HG03025 (cell line): ENCODE data around the gene CPT1B.
"Not testable (repeated sequence)": the region's sequence is repeated elsewhere in the genome, so short reads cannot be mapped to it uniquely, and the experiment has no call there.

Experiments
- ATAC-seq: cut with Tn5 transposase; IDR thresholded peaks from one replicate; pipeline ENCODE4 v1.9.1; 2021; ENCODE audit warnings: mild to moderate bottlenecking, moderate library complexity; ENCODE audit not compliant: unreplicated experiment, low FRiP score

CPT1B gene

DNA sequence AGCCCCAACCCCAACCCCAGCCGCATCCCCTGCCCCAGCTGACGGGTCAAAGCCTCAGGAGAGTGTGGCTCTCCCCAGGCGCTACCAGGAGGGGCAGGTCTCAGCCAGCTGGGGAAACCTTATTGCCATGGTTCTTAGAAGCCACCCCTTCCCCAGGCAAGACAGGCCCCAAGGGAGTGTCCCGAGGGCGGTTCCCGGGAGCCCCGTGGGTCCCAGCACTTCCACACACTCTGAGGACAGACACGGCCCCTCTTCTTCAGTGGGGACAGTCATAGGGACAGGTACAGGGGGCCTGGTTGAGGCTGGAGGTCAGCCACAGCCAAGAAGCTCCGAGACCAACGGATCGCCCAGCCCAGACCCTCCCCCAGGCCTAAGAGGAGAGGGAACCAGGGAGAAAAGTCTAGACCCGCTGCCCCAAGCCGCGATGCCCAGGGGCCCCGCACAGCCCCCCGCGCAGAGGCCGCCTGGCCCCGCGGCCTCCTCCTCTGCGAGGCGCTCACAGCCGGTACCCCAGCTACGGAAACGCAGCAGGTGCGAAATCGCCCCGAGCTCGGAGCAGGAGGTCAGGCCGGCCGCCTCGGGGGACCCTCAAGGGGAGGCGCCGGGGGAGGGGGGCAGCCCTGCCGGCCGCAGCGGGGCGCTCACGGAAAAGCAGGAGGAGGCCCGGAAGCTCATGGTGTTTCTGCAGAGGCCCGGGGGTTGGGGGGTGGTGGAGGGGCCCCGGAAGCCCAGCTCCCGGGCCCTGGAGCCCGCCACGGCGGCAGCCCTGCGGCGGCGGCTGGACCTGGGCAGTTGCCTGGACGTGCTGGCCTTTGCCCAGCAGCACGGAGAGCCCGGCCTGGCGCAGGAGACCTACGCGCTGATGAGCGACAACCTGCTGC lies 29.9 kb downstream of the CPT1B start:
- ATAC-seq = no peak

DNA sequence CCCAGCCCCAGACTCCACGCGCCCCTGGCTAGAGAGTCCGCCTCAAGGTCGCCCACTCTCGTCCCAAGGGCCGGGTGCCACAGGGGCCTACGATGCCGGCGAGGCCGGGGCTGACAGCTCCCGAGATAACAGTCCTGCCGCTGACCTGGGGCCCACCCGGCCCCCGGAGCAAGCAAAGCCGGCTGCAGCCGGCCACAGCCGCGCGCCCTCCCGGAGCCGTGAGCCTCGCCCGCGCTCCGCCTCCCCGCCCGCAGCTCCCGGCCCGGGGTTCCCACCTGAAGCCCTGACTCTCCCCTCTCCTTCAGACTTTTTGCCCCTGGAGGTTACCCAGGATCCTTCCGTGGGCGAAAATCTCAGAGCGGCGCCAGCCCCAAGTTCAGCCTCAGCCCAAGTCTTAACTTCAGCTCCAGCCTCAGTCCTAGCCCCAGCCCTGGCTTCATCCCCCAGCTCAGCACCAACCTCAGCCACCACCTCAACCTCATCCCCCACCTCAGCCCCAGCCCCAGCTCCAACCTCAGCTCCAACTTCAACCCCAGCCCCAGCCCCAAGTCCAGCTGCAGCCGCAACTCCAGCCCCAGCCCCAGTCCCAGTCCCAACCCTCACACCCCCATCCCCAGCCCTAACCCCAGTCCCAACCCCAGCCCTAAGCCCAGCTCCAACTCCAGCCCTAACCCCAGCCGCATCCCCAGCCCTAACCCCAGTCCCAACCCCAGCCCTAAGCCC lies 30.8 kb downstream of the CPT1B start:
- ATAC-seq = no peak

DNA sequence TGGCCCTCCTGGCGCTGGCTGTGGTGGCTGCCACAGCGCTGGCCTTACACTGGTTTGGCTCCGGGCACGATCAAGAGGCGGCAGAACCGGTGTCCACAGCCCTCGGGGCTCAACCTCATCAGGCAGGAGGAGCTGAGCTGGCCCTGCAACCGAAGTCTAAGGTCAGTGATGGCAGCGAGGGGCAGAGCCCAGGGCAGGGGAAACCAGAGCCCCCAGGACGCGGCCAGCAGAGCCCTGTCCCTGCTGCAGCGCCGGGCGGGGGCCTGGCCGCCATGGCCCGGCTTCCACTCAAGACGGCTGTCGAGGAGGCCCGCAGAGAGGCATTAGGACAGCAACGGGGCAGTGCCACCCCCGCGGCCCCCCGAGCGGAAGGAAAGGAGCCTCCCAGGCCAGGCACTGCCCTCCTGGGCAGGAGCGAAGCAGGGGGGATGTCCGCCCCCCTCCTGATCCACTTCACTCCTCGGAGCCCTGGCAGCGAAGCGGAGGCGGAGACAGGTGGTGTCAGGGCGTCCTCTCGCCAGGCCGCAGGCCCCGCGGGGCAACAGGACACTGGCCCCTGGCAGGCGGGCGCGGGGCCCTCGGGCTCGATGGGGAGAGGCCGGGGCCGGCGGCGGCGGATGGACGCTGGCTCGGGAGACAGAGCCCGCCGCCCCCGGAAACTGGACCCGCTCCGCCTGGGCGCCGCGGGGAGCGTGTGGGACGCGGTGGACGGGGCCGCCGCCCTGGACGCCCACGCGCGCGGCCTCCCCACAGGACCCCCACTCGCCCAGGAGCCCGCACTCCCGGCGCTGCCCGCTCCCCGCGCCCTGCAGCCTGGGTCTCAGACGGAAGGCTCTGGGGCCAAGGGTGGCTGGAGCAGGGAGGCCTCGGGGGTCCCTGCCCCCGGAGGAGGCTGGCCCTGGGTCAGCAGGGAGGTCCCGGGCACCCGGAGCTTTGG lies 31.6 kb downstream of the CPT1B start:
- no peak for ATAC-seq

DNA sequence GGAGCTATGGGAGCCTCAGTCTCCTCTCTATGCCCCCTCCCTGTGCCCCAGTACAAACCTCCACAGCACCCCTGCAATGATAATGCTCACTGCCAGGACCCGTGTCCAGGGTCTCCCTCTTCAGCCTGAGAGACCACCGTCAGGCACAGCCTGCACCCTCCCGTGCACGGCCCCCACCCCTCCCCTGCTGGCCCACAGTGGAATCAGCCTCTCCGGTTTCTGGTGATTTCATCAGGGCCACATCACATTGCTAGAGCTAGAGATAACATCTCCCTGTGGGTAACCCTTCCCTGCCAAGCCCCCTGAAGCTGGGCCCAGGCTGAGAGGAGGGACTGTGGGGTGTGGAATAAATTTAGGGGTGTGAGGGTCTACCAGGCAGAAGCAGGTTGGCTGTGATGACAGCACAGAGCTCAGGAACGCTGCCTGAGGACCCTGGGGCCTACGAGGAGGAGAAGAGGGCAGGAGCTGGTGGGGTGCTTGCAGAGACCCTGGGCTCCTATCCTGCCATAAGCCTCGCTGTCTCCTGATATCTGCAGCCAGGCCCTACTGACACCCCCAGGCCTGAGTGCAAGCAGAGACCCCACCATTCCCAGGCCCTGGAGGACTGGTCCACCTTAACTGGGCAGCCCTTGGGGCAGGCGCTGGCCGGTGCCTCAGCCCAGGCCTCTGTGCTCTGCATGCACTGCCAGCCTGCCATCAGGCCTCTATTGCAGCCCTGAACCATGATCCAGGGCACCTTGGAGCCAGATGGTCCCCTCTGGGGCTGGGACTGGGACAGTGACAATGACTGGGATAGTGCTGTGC lies 32.5 kb downstream of the CPT1B start, which contains the start of gene KLHDC7B:
Gene KLHDC7B (plus strand): TSS at position 378 of the 804 bp plus-strand sequence. CDS start 345 bp downstream, at position 723.
- ATAC-seq = no peak

DNA sequence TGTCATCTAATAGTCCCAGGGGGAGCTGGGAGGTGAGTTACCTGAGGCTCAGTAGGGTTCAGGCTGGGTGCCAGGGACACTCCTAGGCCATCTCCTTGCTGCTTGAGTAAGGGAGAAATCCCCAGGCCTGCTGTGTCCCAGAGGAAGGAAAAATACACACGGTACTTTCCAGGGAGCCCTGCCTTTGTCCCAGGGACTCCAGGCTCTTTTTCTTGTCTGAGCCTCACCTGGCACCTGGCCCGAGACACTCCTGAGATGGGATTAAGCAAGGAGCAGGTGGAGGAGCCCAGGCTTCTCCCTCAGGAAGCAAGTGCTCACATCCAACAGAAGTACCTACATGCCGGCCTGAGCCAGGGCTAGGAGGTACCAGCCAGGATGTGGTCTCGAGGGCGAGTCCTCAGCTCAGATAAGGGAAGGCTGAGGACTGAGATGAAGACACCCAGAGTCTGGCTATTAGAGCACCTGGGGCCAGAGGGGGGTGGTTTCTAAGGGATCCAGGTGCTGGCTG lies 33.4 kb downstream of the CPT1B start:
- ATAC-seq = no peak

DNA sequence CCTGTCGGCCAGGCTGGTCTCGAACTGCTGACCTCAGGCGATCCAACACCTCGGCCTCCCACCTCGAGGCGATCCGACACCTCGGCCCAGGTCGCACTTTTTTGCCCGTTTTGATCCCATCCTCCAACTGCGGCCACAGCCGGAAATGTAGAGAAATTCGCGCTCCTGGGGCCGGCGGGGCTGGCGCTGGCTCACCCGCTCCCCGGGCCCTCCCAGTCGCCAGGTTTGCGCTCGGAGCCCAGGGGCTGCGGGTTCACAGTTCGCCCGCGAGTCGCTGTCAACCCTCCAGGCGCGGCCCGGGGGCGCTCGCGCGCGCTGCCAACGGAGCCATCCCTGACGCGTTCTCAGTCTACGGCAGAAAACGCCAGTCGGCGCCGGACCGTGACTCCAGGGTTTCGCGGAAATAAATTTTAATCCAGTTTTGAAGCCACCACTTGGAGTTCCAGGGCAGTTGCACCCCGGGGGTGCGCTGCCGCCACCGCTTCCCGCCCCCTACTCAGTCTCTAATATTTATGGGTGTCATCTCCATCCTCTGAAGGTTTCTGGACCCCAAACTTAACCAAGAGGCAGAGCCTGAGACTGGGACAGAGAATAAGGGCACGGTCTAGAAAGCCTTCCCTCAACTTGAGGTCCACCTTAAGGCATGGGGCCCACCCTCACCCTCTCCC lies 34.0 kb downstream of the CPT1B start:
- ATAC-seq = no peak

DNA sequence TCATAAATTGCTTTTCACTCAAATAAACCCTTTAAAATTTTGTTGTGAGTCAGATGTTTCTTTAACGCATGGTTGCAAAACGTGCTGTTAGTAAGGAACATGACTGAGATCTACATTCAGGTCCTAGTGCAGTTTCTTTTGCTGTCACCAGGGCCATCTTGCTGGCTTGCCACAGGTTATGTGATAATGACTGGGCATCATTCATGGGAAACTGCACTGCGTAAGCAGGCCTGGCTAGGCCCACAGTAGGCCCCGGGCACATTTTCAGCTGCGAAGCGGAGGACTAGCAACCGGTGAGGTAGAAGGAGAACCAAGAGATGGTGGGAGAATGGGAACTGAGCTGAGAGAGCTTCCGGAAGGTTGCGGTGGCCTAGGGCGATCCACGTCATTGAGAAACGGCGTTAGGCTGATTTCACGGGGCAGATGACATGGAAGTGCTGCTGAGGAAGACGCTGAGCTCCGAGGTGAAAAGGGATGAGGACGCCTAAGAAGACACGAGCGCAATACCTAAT lies 35.8 kb downstream of the CPT1B start:
- no peak for ATAC-seq

DNA sequence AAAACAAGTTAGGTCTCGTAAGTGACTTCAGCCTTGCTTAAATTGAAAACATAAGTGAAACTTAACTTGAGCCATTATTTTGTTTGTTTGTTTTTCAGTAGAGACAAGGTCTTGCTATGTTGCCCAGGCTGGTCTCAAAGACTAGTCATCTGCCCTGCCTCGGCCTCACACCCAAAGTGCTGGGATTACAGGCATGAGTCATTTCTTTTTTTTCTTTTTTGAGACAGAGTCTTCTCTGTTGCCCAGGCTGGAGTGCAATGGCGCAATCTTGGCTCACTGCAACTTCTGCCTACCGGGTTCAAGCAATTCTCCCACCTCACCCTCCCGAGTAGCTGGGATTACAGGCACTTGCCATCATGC lies 36.6 kb downstream of the CPT1B start:
- not testable (repeated sequence) for ATAC-seq

DNA sequence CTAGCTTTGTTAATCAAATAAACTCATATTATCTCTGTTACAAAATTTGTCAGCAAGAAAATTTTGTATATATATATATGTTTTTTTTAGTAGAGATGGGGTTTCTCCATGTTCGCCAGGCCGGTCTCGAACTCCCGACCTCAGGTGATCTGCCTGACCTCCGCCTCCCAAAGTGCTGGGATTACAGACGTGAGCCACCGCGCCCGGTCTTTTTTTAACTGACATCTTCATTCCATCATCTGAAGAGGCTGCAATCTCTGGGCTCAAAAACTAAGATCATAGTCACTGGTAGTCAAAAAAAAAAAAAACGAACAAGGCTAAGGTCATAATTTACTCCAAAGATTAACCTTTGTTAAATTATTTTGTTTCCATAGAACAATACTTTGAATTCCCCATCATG lies 37.8 kb downstream of the CPT1B start:
- no peak for ATAC-seq

DNA sequence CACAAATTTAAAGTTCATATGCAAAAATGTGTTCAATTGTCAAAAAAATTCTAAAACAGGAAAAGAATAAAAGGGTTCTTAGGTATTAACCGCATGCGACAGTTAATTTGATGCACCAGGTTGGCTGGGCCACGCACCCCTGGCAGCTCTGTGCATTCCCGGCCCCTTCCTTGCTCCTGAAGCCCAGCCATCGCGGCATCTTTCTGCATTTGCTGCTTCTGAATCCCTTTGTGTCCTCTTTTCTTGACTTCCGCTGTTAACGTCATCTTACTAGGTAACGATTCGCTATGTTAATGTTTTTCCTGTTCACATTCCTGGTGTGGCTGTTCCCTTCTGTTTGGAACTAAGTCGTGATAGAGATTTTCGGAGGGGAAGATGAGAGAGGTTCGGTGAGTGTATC lies 40.5 kb downstream of the CPT1B start:
- no peak for ATAC-seq

DNA sequence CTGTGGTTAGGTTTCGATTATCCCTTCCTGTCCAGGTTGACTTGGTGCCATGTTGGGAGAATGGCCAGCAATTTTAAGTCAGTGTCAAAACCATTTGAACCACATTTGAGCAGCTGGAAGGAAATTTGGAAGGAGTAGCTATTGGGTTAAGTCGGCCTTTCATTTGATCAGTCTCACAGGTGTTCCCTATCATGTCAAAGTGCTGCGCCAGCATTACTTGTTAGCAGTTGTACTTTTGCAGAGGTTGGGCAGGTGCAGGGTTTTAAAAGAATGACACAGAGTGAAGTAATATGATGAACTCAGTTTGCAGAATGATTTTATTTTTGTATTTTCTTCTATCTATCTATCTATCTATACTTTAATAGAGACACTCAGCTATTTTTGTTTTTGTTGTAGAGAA lies 42.0 kb downstream of the CPT1B start:
- no peak for ATAC-seq

DNA sequence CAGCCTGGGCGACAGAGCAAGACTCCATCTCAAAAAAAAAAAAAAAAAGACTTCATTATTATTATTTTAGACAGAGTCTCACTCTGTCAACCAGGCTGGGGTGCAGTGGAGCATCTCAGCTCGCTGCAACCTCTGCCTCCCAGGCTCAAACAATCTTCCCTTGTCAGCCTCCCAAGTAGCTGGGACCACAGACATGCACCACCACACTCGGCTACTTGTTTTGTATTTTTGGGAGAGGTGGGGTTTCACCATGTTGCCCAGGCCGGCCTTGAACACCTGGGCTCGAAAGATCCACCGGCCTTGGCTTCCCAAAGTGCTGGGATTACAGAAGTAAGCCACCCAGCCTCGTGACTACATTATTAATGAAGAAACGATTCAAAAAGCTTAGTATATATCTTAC lies 43.1 kb downstream of the CPT1B start:
- no peak for ATAC-seq

DNA sequence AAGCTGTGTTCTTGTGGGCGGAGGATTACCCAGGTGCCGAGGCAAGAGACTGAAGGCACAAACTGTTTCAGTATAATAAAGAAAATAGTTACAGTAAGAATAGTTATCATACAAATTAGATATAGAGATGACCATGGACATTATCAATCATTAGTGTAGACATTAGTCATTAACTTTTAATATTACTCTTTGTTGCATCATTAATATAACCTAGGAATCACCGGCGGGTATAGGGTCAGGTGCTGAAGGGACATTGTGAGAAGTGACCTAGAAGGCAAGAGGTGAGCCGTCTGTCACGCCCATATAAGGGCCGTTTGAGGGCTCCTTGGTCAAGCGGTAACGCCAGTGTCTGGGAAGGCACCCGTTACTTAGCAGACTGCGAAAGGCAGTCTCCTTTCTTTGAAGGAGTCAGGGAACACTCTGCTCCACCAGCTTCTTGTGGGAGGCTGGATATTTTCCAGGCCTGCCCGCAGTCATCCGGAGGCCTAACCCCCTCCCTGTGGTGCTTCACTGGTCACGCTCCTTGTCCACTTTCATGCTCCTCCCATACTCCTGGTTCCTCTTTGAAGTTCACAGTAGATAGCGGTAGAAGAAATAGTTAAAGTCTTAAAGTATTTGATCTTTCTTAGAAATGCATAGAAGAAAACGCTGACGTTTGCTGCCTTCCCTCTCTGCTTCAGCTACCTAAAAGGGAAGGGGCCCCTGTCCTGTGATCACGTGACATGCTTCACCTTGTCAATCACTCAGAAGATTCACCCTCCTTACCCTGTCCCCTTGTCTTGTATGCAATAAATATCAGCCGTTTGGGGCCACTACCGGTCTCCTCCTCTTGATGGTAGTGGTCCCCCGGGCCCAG lies 44.1 kb downstream of the CPT1B start:
- ATAC-seq = not testable (repeated sequence)

DNA sequence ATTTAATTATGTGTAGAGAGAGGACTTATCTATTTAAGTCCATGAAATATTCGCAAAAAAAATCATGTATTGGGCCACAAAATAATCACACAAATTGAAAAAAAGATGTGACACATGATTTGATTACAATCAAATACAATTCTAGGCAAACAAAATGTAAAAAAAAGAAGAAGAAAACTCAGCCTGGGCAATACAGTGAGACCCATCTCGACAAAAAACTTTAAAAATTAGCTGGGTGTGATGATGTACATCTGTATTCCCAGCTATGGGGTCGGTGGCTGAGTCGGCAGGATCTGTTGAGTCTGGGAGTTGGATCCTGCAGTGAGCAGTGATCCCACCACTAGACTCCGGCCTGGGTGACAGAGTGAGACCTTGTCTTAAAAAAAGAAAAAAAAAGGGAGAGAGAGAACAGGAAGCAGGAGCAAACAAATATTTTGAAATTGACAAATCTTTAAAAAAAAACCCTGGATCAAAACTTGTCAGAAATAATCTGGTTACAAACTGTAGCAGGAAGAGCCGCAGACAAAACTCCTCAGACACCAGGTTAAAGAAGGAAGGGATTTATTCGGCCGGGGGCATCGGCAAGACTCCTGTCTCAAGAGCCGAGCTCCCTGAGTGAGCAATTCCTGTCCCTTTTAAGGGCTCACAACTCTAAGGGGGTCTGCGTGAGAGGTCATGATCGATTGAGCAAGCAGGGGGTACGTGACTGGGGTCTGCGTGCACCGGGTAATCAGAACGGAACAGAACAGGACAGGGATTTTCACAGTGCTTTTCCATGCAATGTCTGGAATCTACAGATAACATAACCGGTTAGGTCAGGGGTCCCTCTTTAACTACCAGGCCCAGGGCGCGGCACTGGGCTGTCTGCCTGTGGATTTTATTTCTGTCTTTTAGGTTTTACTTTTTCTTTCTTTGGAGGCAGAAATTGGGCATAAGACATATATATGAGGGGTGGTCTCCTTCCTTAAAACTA lies 45.1 kb downstream of the CPT1B start:
- ATAC-seq = no peak

DNA sequence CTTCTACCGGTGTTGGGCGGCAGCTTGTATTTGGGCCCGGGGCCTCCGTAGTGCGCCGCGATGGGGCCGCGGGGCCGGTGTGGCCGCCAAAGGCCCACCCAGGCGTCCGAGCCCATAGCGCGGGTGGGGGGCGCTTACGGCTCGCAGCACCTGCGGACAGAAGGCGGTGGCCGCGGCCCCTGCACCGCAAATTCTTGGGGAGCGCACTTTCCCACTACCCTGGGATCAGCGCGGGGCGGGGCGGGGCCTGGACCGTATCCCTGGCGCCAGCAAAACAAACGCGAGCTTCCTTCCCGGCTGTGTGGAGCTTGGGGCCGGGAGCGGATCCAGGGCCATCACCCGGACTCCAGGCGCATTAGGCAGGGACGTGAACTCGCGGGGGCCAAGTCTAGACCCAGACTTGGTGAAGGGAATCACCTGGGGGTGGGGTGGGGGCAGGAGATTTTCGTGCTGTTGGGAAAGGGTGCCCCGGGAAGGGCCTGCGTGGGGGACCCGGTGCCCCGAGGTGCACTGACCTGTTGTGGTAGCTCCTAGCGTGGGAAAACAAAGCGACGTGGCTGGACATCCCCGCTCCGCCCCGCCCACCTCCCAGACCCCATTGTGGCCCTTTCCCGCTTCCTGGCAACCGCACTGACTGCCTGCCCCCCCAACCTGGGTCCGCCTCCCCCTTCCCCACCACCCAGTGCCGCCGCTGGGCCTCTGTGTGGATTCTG lies 46.1 kb downstream of the CPT1B start:
- no peak for ATAC-seq

DNA sequence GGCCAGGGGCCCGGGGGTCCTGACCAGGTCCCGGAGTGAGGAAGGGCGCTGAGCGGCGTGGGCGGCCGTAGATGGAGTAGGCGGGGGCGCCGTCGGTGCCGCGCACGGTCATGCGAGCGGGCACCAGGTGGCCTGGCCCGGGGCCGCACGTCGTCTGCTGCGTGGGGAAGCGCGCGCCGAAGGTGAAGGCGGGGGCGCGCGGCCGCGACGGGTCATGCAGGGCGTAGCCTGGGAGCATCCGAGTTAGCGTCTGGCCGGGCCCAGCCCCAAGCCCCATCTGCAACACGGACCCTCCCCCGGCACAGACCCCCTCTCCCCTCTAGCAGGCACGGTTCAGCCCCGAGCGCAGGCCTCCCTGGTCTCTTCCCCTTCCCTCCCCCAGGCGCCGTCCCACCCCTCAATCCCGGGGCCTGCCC lies 46.7 kb downstream of the CPT1B start:
- no peak for ATAC-seq
